ENCODE measurements around the gene WDR64. TPM values are rescaled to one million over a fixed set of nuclear protein-coding genes. Genes with fewer than 3 reads are reported as not detected.
A peak's percentile ranks its signal among the peaks of the same experiment; 100 is the strongest.

The WDR64 gene
- total and polyA plus RNA-seq, 2 of the 13 experiments (the other 11 are each of a cell fraction or from before 2014, with no cell fraction given) = not detected

DNA sequence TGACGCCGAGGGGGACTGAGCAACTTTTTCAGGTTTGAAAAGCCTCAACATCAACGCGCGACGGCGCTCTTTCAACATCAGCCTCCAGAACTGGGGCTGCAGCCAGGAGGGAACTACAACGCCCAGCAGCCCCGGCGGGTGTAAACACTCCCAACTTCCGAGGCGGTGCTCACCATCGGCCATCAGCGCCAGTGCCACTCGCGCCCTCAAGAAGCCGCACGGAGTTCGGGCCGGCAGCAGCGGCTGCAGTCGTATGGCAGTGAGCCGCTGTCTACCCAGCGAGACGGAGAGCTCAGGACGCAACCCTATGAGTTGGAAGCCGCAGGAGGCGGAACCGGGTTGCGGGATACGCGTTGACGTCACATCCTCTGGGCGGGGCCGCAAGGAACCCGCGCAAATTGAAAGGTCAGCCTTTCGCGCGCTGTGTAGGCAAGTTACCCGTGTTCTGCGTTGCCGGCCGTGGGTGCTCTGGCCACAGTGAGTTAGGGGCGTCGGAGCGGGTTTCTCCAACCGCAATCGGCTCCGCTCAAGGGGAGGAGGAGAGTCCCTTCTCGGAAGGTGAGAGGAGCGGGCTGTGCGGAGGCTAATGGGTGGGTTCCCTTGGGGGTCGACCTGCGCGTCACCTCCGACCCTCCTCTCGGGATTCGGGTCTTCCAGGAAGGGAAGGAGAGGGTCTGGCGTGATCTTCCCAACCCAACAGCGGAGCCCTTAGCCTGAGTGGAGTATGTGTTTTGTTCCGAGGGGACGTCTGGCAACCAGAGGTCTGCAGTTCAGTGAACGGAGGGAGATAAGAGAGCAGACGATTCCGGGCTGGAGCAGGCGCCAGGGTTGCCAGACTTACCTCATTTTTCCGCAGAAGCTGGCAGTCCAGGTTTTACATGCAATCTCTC is 196.0 kb downstream of the WDR64 start, which contains the start of gene EXO1 (continued):
- TF ChIP-seq, protein P1, sequence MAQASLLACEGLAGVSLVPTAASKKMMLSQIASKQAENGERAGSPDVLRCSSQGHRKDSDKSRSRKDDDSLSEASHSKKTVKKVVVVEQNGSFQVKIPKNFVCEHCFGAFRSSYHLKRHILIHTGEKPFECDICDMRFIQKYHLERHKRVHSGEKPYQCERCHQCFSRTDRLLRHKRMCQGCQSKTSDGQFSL (CRISPR knock-in tag; IDR thresholded peaks at IDR 0.05) = no peak
- peak; percentile 56 for TF ChIP-seq ZNF160 (CRISPR knock-in tag; IDR thresholded peaks at IDR 0.05)
- no peak for TF ChIP-seq HOXA9 (CRISPR knock-in tag; IDR thresholded peaks at IDR 0.05; ENCODE audit: borderline replicate concordance)
- TF ChIP-seq SIX4 (CRISPR knock-in tag; IDR thresholded peaks at IDR 0.05) = no peak
- TF ChIP-seq ELF1 (CRISPR knock-in tag; IDR thresholded peaks at IDR 0.05) = peak; percentile 90
- TF ChIP-seq, protein P2, sequence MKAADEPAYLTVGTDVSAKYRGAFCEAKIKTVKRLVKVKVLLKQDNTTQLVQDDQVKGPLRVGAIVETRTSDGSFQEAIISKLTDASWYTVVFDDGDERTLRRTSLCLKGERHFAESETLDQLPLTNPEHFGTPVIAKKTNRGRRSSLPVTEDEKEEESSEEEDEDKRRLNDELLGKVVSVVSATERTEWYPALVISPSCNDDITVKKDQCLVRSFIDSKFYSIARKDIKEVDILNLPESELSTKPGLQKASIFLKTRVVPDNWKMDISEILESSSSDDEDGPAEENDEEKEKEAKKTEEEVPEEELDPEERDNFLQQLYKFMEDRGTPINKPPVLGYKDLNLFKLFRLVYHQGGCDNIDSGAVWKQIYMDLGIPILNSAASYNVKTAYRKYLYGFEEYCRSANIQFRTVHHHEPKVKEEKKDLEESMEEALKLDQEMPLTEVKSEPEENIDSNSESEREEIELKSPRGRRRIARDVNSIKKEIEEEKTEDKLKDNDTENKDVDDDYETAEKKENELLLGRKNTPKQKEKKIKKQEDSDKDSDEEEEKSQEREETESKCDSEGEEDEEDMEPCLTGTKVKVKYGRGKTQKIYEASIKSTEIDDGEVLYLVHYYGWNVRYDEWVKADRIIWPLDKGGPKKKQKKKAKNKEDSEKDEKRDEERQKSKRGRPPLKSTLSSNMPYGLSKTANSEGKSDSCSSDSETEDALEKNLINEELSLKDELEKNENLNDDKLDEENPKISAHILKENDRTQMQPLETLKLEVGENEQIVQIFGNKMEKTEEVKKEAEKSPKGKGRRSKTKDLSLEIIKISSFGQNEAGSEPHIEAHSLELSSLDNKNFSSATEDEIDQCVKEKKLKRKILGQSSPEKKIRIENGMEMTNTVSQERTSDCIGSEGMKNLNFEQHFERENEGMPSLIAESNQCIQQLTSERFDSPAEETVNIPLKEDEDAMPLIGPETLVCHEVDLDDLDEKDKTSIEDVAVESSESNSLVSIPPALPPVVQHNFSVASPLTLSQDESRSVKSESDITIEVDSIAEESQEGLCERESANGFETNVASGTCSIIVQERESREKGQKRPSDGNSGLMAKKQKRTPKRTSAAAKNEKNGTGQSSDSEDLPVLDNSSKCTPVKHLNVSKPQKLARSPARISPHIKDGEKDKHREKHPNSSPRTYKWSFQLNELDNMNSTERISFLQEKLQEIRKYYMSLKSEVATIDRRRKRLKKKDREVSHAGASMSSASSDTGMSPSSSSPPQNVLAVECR (CRISPR knock-in tag; IDR thresholded peaks at IDR 0.05; ENCODE audit: borderline replicate concordance) = peak; percentile 100
- peak; percentile 69; the same call in 1 of the 2 replicates for TF ChIP-seq ZIK1 (CRISPR knock-in tag; IDR thresholded peaks at IDR 0.05; ENCODE audit: borderline replicate concordance, low read depth)
- TF ChIP-seq, protein P3, sequence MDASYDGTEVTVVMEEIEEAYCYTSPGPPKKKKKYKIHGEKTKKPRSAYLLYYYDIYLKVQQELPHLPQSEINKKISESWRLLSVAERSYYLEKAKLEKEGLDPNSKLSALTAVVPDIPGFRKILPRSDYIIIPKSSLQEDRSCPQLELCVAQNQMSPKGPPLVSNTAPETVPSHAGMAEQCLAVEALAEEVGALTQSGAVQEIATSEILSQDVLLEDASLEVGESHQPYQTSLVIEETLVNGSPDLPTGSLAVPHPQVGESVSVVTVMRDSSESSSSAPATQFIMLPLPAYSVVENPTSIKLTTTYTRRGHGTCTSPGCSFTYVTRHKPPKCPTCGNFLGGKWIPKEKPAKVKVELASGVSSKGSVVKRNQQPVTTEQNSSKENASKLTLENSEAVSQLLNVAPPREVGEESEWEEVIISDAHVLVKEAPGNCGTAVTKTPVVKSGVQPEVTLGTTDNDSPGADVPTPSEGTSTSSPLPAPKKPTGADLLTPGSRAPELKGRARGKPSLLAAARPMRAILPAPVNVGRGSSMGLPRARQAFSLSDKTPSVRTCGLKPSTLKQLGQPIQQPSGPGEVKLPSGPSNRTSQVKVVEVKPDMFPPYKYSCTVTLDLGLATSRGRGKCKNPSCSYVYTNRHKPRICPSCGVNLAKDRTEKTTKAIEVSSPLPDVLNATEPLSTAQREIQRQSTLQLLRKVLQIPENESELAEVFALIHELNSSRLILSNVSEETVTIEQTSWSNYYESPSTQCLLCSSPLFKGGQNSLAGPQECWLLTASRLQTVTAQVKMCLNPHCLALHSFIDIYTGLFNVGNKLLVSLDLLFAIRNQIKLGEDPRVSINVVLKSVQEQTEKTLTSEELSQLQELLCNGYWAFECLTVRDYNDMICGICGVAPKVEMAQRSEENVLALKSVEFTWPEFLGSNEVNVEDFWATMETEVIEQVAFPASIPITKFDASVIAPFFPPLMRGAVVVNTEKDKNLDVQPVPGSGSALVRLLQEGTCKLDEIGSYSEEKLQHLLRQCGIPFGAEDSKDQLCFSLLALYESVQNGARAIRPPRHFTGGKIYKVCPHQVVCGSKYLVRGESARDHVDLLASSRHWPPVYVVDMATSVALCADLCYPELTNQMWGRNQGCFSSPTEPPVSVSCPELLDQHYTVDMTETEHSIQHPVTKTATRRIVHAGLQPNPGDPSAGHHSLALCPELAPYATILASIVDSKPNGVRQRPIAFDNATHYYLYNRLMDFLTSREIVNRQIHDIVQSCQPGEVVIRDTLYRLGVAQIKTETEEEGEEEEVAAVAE (CRISPR knock-in tag; IDR thresholded peaks at IDR 0.05; ENCODE audit: borderline replicate concordance) = no peak
- TF ChIP-seq ZNF556 (CRISPR knock-in tag; IDR thresholded peaks at IDR 0.05; ENCODE audit: borderline replicate concordance) = peak; percentile 90; the same call in 1 of the 2 replicates
- peak; percentile 85; the same call in 1 of the 2 replicates for TF ChIP-seq ZNF709 (CRISPR knock-in tag; IDR thresholded peaks at IDR 0.05)
- TF ChIP-seq ZUFSP (CRISPR knock-in tag; IDR thresholded peaks at IDR 0.05; ENCODE audit: borderline replicate concordance) = no peak
- TF ChIP-seq, protein P4, sequence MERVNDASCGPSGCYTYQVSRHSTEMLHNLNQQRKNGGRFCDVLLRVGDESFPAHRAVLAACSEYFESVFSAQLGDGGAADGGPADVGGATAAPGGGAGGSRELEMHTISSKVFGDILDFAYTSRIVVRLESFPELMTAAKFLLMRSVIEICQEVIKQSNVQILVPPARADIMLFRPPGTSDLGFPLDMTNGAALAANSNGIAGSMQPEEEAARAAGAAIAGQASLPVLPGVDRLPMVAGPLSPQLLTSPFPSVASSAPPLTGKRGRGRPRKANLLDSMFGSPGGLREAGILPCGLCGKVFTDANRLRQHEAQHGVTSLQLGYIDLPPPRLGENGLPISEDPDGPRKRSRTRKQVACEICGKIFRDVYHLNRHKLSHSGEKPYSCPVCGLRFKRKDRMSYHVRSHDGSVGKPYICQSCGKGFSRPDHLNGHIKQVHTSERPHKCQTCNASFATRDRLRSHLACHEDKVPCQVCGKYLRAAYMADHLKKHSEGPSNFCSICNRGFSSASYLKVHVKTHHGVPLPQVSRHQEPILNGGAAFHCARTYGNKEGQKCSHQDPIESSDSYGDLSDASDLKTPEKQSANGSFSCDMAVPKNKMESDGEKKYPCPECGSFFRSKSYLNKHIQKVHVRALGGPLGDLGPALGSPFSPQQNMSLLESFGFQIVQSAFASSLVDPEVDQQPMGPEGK (CRISPR knock-in tag; IDR thresholded peaks at IDR 0.05) = no peak
